GM15510 (cell line): ENCODE results near the gene CEL.
"Not testable (repeated sequence)": the region's sequence is repeated elsewhere in the genome, so short reads cannot be mapped to it uniquely, and the experiment has no call there.

Experiments
- POLR2A ChIP-seq: IDR thresholded peaks from 3 replicates; pipeline ENCODE4 v1.6.1; 2011; ENCODE audit warnings: borderline replicate concordance; ENCODE audit not compliant: insufficient read length; ENCODE audit errors: extremely low read depth

The CEL gene

GRCh38 chr9:133061764-133062145, at the start of gene CEL:
Gene CEL (plus strand): TSS chr9:133061981. CDS start chr9:133062003, 22 bp downstream.
- not testable (repeated sequence) for TF ChIP-seq POLR2A

GRCh38 chr9:133014696-133015095, 47.1 kb upstream of the CEL start:
- TF ChIP-seq POLR2A, result no peak

GRCh38 chr9:133023117-133023890, 38.5 kb upstream of the CEL start:
- TF ChIP-seq POLR2A, result no peak

GRCh38 chr9:133026426-133026825, 35.4 kb upstream of the CEL start:
- TF ChIP-seq POLR2A, result no peak

GRCh38 chr9:133027134-133027533, 34.6 kb upstream of the CEL start:
- no peak for TF ChIP-seq POLR2A

GRCh38 chr9:133028221-133028620, 33.6 kb upstream of the CEL start:
- TF ChIP-seq POLR2A, result no peak

- no peak for TF ChIP-seq POLR2A
These were observed 31.8 kb upstream of the CEL start for GRCh38 chr9:133029994-133030316.

GRCh38 chr9:133030317-133031129, 31.3 kb upstream of the CEL start, which contains the start of gene GTF3C5:
Gene GTF3C5 (plus strand): TSS chr9:133030997. CDS start chr9:133031012, 15 bp downstream.
- peak; percentile 89 for TF ChIP-seq POLR2A

GRCh38 chr9:133031130-133031422, 30.7 kb upstream of the CEL start:
- no peak for TF ChIP-seq POLR2A

- no peak for TF ChIP-seq POLR2A
These were observed 30.3 kb upstream of the CEL start for GRCh38 chr9:133031496-133031911.

GRCh38 chr9:133032171-133032570, 29.6 kb upstream of the CEL start:
- TF ChIP-seq POLR2A, result no peak

- no peak for TF ChIP-seq POLR2A
These were observed 26.1 kb upstream of the CEL start for GRCh38 chr9:133035669-133036068.

GRCh38 chr9:133037775-133038515, 23.8 kb upstream of the CEL start:
- no peak for TF ChIP-seq POLR2A

GRCh38 chr9:133041958-133042357, 19.8 kb upstream of the CEL start:
- TF ChIP-seq POLR2A, result no peak

GRCh38 chr9:133042676-133043075, 19.1 kb upstream of the CEL start:
- TF ChIP-seq POLR2A, result no peak
